ENCODE data around the gene CYP4F3. TPM values are rescaled to one million over a fixed set of nuclear protein-coding genes. Genes with fewer than 3 reads are reported as not detected.
"Not testable (repeated sequence)": the region's sequence is repeated elsewhere in the genome, so short reads cannot be mapped to it uniquely, and the experiment has no call there.

CYP4F3 gene
- polyA plus RNA-seq, 4 donors = 0.16 to 1.3 (median 0.54) TPM

DNA sequence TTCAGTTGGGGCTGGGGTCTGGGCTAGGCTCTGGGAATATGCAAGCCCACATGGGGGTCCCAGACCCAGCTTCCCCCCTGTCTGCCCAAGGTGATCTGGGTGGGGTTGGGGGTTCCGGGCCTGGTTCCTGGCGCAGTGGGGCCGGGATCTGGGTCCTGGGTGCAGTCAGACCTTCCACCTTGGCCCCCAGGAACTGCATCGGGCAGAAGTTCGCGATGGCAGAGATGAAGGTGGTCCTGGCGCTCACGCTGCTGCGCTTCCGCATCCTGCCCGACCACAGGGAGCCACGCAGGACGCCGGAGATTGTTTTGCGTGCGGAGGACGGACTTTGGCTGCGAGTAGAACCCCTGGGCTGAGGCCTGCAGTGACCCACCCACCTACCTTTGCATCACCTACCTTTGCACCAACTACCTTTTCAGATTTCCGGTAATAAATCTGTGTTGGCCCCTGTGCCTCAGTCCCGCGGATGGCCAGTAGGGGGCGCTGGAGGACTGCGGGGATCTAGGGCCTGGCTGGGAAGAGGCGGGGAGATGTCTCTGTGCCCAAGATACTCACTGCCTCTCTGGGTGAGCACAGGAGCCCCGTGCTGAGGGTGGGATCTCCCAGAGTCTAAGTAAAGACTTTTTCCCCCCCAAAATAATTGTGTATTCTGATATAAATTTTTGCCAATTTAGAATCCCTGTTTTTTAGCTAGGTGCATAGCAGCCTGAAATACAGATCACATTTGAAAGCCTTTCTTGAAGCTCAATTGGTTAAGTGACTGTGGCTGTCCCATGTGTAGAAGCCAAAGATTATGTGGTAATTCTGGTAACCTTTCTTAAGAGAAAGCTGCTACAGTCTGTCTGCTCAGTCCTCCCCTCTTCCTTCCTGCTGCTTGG lies 11.5 kb upstream of the CYP4F3 start:
- peak in 1 of 4 donors; percentile 12 for DNase-seq (ENCODE audit: low read depth in 4 of 4, low spot score in 2 of 4)

- DNase-seq (ENCODE audit: low read depth in 4 of 4, low spot score in 2 of 4) = no peak
Measured at GRCh38 chr19:15631817-15632216, 8.9 kb upstream of the CYP4F3 start.

DNA sequence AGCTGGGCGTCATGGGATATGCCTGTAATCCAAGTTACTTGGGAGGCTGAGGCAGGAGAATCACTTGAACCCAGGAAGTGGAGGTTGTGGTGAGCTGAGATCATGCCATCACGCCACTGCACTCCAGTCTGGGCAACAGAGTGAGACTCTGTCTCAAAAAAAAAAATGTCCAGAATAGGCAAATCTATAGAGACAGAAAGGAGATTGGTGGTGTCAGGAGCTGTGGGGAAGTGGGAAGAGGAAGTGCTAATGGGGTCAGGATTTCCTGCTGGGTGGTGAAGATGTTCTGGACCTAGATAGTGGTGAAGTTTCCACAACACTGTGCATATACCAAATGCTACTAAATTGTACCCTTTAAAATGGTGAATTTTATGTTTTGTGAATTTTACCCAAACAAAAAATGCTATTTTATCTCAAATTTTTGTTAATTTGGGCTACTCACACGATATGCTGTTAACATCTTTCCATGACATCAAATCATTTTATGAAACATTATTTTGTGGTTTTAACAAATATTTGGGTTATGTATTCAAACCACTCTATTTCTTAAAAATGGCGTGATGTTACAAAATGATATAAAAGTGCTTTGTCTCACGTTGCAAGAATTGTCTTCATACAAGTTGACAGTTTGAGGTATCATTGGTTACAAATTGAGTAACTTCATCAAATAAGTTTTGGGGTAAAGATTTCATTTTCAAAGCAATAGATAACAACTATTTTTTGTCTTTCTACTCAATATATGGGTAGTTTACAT lies 7.4 kb upstream of the CYP4F3 start:
- no peak for DNase-seq (ENCODE audit: low read depth in 4 of 4, low spot score in 2 of 4)

- DNase-seq (ENCODE audit: low read depth in 4 of 4, low spot score in 2 of 4) = no peak
Measured at GRCh38 chr19:15634105-15634504, 6.6 kb upstream of the CYP4F3 start.

DNA sequence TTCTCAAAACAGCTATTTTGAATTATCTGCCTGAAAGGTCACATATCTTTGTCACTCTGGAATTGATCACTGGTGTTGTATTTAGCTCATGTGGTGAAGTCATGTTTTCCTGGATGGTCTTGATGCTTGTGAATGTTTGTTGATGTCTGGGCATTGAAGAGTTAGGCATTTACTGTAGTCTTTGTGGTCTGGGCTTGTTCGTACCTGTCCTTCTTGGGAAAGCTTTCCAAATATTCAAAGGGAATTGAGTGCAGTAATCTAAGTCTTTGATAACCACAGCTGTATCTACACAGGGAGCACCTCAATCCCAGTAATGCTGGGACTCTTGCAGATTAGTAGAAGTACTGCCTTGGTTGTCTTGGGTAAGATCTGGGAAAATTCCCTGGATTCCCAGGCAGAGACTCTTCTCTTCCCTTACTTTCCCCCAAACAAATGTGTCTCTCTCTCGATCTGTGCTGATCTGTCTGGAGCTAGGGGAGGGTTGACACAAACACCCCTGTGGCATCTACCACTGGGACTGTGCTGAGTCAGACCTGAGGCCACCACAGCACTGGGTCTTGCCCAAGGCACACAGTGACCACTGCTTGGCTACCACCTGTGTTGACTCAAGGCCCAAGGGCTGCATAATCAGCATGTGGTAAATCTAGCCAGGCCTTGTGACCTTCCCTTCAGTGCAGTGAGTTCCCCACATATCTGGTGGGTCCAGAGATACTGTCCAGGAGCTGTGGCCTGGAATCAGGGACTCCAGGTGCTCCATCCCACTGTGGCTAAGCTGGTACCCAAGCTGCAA lies 5.5 kb upstream of the CYP4F3 start:
- no peak for DNase-seq (ENCODE audit: low read depth in 4 of 4, low spot score in 2 of 4)

GRCh38 chr19:15636026-15636425 lies 4.7 kb upstream of the CYP4F3 start:
- DNase-seq (ENCODE audit: low read depth in 4 of 4, low spot score in 2 of 4) = no peak

DNA sequence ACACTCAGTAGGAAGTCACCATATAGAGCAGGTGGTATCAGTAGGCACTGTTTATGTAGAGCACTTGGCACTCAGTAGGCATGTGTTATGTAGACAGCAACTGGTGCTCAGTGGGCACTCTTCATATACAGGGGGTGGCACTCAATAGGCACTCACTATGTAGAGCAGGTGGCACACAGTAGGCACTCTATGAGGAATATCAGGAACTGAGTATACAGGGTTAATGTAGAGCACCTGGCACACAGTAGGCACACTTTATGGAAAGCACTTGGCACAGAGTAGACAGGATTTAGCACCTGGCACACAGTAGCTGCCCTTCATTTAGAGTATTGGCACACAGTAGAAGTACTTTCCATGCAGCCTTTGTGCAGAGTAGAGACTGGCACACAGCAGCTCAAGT lies 1.1 kb upstream of the CYP4F3 start:
- DNase-seq (ENCODE audit: low read depth in 4 of 4, low spot score in 2 of 4) = no peak

DNA sequence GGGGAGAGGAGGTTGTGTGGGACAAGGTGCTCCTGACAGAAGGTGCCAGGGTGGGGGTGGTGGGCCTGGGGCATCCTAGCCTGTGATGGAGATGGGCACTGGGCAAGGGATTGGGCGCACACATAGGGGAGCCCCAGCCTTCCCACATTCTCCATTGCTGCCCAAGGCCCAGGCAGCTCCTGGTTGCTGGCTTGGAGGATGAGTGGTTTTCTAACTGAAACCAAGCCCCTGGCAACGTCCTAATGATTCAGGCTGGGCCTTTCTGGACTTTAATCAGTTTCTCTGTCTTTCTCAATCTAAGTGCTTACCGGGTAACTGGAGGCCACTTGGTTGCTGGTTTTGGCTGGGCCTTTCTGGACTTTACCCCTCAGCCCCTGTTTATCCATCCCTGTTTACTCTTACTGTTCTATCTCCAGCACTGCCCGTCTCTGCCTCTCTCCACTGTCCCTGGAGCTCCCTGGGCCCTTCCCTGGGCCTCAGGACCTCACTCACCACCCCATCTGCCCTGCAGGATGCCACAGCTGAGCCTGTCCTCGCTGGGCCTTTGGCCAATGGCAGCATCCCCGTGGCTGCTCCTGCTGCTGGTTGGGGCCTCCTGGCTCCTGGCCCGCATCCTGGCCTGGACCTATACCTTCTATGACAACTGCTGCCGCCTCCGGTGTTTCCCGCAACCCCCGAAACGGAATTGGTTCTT lies 354 bp downstream of the CYP4F3 start:
- DNase-seq (ENCODE audit: low read depth in 4 of 4, low spot score in 2 of 4) = no peak

DNA sequence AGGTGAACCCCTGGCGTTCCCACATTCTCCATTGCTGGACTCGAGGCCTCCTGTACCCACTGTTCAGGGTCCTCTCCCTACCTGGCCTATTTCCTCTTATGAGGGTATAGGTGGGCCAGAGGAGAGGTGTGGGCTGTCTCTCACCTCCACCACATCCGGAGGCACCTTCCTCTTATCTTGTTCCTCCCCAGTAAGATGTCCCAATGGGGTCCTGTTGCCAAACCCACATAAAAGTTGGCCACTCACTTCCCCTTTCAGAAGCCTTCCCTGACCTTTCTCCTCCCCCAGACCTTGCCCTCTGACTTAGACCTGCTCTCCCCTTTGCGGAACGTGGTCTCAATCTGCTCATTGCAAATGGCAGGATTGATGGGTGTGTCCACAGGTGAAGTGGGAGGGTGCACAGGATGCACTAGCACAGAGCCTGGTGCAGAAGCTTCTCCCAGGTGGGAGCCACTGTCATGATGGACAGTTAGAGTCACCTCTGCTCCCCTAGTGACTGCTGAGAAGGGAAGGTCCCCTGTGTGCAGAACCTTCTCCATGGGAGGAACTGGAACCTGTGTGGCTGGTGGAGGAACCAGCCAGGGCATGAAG lies 1.3 kb downstream of the CYP4F3 start:
- no peak for DNase-seq (ENCODE audit: low read depth in 4 of 4, low spot score in 2 of 4)

GRCh38 chr19:15642807-15643206 lies 2.1 kb downstream of the CYP4F3 start:
- no peak for DNase-seq (ENCODE audit: low read depth in 4 of 4, low spot score in 2 of 4)

GRCh38 chr19:15643387-15643786 lies 2.7 kb downstream of the CYP4F3 start:
- DNase-seq (ENCODE audit: low read depth in 4 of 4, low spot score in 2 of 4) = no peak

GRCh38 chr19:15644066-15644741 lies 3.5 kb downstream of the CYP4F3 start:
- no peak for DNase-seq (ENCODE audit: low read depth in 4 of 4, low spot score in 2 of 4)

- no peak for DNase-seq (ENCODE audit: low read depth in 4 of 4, low spot score in 2 of 4)
Measured at GRCh38 chr19:15644816-15645215, 4.1 kb downstream of the CYP4F3 start.

- DNase-seq (ENCODE audit: low read depth in 4 of 4, low spot score in 2 of 4) = no peak
Measured at GRCh38 chr19:15649526-15649925, 8.8 kb downstream of the CYP4F3 start.

- not testable (repeated sequence) for DNase-seq (ENCODE audit: low read depth in 4 of 4, low spot score in 2 of 4)
Measured at GRCh38 chr19:15650123-15650522, 9.4 kb downstream of the CYP4F3 start.

DNA sequence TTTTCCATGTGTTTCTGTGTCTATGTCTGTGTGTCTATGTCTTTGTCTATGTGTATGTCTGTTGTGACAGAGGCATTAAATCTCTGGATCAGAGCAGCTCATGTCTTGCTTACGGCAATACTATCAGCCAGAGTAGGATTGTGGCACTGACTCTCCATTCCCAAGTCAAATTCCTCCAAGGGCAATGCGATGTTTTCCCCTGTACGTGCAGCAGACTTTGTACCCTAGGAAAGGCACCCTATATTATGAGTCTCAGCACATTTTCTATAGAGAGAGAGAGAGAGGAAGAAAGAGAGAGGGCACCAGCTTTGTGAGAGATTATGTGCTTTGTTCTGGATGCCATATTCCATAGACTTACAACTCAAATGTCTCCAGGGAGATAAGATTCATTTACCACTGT lies 11.1 kb downstream of the CYP4F3 start:
- no peak for DNase-seq (ENCODE audit: low read depth in 4 of 4, low spot score in 2 of 4)

GRCh38 chr19:15652559-15653278 lies 12.0 kb downstream of the CYP4F3 start:
- no peak for DNase-seq (ENCODE audit: low read depth in 4 of 4, low spot score in 2 of 4)

DNA sequence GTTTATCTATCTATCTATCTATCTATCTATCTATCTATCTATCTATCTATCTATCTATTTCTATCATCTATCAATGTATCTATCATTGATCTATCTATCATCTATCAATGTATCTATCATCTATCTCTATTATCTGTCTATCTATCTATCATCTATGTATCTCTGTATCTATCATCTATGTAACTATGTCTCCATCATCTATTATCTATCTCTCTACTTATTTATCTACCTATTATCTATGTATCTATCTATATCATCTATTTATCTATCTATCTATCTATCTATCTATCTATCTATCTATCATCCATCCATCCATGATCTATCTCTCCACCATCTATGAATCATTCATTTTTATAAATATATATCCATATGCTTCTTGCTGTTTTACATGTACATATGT lies 15.8 kb downstream of the CYP4F3 start:
- DNase-seq (ENCODE audit: low read depth in 4 of 4, low spot score in 2 of 4) = no peak

DNA sequence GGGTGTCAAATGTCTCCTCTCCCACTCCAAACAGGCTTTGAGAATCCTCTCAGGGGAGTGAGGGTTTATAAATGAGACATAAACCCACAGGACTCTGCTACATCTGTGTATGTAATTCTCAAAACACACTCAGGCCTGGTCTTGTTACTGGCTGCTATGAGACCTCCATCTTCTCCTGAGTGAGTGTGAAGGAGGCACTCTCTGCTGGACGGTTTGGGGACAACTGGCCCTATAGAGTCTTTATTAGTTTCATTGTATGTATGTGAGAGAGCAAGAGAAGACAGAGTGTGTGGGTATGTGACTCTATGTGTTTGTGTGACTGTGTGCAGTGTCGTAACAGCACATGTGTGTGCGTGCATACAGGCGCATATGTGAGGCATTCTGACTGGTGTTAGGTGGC lies 22.6 kb downstream of the CYP4F3 start:
- no peak for DNase-seq (ENCODE audit: low read depth in 4 of 4, low spot score in 2 of 4)

All from left renal cortex interstitium (tissue), 4 donors.